Omental fat pad (tissue), 4 donors: ENCODE data around the gene CTSK. TPM values are rescaled to one million over a fixed set of nuclear protein-coding genes. Genes with fewer than 3 reads are reported as not detected.
"Not testable (repeated sequence)": the region's sequence is repeated elsewhere in the genome, so short reads cannot be mapped to it uniquely, and the experiment has no call there.

Source experiments
- ATAC-seq: fragments of 150-250 bp; one replicate; pipeline ENCODE4 v1.9.1; 2016; ENCODE audit warnings: mild to moderate bottlenecking, moderate library complexity; ENCODE audit not compliant: low FRiP score
- DNase-seq: peaks from one replicate; pipeline ENCODE4 v3.0.0-alpha.2; 2019; ENCODE audit warnings: low spot score
- total RNA-seq, 4 donors: library from RNA; depleted of rRNA; stranded (reverse); fragments of >200 nt; gene quantifications; one replicate each; pipeline ENCODE4 v1.1.0, GENCODE V29; 2016
- TF ChIP-seq, protein P1 (sequence below), 3 donors: fragments of 450-650 bp; IDR thresholded peaks; one replicate each; pipeline ENCODE4 v1.5.1; 2016 to 2017; ENCODE audit warnings: antibody characterized with exemption in 3 of 3, mild to moderate bottlenecking in 3 of 3, moderate library complexity in 2 of 3

CTSK gene
- total RNA-seq, 4 donors from 2014 or later: 41.2 to 74.5 (median 59.6) TPM

DNA sequence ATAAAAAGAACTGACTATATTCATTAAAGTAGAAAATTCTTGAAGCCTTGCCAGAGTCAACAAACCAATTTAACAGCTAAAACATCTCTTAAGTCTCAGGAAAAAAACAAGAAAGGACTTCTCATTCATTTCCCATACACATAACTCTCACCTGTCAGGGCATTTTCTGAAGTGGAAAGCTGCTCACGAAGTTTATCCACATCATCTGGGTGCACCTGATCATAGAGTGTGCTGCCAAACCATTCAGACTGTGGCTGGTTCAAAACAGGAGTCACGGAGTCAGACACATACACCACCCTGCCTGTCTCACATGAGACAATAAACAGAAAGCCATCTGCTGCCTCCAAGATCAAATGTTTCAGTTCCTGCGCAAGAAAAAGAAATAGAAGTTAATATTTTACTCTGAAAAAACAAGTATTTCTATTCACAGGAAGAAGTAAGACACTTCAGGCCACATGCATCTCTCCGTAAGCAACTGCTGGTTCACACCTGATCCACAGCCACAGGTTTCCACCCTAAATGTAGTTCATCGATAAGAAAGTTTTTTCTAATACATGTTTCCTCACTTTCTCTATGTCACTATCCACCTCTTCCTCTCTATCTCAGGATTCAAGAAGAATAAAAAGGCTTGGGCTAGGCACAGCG, 28.2 kb upstream of the CTSK start:
- TF ChIP-seq, protein P1, sequence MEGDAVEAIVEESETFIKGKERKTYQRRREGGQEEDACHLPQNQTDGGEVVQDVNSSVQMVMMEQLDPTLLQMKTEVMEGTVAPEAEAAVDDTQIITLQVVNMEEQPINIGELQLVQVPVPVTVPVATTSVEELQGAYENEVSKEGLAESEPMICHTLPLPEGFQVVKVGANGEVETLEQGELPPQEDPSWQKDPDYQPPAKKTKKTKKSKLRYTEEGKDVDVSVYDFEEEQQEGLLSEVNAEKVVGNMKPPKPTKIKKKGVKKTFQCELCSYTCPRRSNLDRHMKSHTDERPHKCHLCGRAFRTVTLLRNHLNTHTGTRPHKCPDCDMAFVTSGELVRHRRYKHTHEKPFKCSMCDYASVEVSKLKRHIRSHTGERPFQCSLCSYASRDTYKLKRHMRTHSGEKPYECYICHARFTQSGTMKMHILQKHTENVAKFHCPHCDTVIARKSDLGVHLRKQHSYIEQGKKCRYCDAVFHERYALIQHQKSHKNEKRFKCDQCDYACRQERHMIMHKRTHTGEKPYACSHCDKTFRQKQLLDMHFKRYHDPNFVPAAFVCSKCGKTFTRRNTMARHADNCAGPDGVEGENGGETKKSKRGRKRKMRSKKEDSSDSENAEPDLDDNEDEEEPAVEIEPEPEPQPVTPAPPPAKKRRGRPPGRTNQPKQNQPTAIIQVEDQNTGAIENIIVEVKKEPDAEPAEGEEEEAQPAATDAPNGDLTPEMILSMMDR (IDR thresholded peaks at IDR 0.05): no peak
- no peak for DNase-seq
- peak; percentile 62 for ATAC-seq

DNA sequence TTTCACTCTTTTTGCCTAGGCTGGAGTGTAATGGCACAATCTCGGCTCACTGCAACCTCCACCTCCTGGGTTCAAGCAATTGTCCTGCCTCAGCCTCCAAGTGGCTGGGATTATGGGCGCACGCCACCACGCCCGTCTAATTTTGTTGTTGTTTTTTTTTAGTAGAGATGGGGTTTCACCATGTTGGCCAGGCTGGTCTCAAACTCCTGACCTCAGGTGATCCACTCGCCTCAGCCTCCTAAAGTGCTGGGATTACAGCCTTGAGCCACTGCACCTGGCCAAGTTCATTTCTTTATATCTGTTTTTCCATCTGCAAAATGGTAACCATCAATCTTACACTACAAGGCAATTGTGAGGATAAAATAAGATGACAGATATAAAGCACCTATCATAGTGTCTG, 25.9 kb upstream of the CTSK start:
- ATAC-seq, DNase-seq: not testable (repeated sequence)

- TF ChIP-seq, protein P1 (IDR thresholded peaks at IDR 0.05): no peak
- no peak for DNase-seq
- no peak for ATAC-seq
Observed at GRCh38 chr1:150832597-150832996, 24.5 kb upstream of the CTSK start.

DNA sequence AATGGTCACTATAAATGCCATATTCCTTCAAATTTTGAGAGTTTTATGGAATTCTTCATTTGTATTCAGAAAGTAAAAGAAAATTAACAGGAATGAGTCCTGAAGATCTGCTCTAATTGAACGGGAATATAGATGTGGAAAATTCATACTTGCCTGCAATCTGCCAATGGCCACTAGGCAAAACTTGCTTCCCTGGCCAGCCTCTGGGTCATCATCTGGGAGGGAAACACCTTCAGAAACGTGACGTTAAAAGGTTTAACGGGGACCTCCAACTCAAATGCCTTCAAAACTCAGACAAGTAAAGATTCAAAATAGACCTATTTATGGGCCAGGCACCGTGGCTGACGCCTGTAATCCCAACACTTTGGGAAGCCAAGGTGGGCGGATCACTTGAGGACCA, 21.7 kb upstream of the CTSK start:
- no peak for DNase-seq
- TF ChIP-seq, protein P1 (IDR thresholded peaks at IDR 0.05): no peak
- no peak for ATAC-seq

- ATAC-seq: no peak
- TF ChIP-seq, protein P1 (IDR thresholded peaks at IDR 0.05): no peak
- DNase-seq: no peak
Observed at GRCh38 chr1:150826299-150826698, 18.2 kb upstream of the CTSK start.

- TF ChIP-seq, protein P1 (IDR thresholded peaks at IDR 0.05): no peak
- DNase-seq: no peak
- no peak for ATAC-seq
Observed at GRCh38 chr1:150820730-150821512, 12.9 kb upstream of the CTSK start.

DNA sequence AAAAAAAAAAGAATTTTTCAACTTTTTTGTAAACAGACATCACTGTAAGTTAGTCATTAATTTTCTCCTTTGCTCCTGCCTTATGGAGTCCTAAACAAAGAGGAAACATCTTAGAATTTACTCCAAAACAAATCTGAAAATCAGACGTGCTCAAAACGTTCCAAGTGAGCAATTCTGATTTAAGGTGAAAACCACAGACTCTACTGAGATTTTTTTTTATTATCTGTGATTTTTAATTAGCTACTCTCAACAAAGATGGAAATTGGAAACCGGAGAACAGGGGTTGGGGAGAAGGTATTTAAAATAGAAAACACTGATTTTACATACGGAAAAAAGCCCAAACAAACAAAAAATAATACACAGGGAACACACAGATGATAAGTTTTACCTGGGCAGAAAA, 7.8 kb upstream of the CTSK start:
- TF ChIP-seq, protein P1 (IDR thresholded peaks at IDR 0.05): no peak

More for the DNA sequence above, 7.8 kb upstream of the CTSK start:
- ATAC-seq (no peak), DNase-seq (no peak)
